Bronchial epithelial cell (primary cell): ENCODE measurements around the gene SBK3. TPM values are rescaled to one million over a fixed set of nuclear protein-coding genes. Genes with fewer than 3 reads are reported as not detected.

ENCODE experiments used
- DNase-seq: peaks from one replicate; pipeline ENCODE4 v3.0.0-alpha.2; 2010; ENCODE audit warnings: low read depth
- FAIRE-seq: peaks from 2 replicates; lab custom pipeline; 2011; peaks lifted over from hg19 to GRCh38; lab: Jason Lieb, UNC
- H3K27me3 ChIP-seq: 2 replicates; pipeline ENCODE4 v1.5.1; 2011; ENCODE audit warnings: low read length; ENCODE audit not compliant: control insufficient read depth, insufficient read depth
- H3K36me3 ChIP-seq: 2 replicates; pipeline ENCODE4 v1.5.1; 2011; ENCODE audit warnings: low read length; ENCODE audit not compliant: control insufficient read depth, insufficient read depth
- H3K4me3 ChIP-seq: 2 replicates; pipeline ENCODE4 v1.5.1; 2011; ENCODE audit warnings: mild to moderate bottlenecking, low read depth, low read length, control low read depth
- total RNA-seq: library from RNA; depleted of rRNA; stranded (reverse); fragments of >200 nt; gene quantifications from 2 replicates; pipeline ENCODE4 v1.2.1, GENCODE V29; 2014
- TF ChIP-seq, protein P1 (sequence below): IDR thresholded peaks from 2 replicates; pipeline ENCODE4 v1.5.1; 2011; ENCODE audit warnings: mild to moderate bottlenecking, moderate library complexity, low read length, control low read depth, inconsistent platforms; ENCODE audit not compliant: insufficient read depth, severe bottlenecking

SBK3 gene
- total RNA-seq, 1 donor from 2014 or later, result not detected

DNA sequence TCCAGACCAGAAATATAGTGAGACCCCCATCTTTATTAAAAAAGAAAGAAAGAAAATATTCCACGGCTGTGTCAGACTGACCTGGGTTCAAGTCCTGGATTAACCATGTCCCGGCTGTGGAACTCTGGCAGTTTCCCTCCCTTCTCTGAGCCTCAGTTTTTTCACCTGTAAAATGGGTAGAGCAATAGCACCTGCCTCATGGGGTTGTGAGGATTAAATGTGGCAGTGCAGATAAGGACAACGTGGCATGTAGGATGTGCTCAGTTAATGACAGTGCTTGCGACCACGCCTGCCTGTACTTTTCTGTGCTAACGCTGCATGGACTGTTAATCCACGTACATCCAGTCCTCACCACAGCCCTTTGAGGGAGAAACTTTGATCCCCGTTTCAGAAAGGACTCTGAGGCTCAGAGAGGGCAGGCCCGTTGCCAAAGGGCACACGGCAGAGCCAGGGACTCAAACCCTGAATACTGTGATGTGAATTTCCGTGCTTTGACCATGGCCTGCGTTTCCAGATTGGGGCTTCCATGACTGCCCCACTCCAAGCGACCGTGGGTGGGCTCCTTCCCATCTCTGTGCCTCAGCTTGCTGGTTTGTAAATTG lies 24.6 kb downstream of the SBK3 start:
- Histone ChIP-seq H3K36me3 (no peaks in the 10 kb centered on the region), H3K27me3 (no peaks in the 10 kb centered on the region), H3K4me3 (no peak overlapping the region)
- no peak for DNase-seq
- TF ChIP-seq, protein P1, sequence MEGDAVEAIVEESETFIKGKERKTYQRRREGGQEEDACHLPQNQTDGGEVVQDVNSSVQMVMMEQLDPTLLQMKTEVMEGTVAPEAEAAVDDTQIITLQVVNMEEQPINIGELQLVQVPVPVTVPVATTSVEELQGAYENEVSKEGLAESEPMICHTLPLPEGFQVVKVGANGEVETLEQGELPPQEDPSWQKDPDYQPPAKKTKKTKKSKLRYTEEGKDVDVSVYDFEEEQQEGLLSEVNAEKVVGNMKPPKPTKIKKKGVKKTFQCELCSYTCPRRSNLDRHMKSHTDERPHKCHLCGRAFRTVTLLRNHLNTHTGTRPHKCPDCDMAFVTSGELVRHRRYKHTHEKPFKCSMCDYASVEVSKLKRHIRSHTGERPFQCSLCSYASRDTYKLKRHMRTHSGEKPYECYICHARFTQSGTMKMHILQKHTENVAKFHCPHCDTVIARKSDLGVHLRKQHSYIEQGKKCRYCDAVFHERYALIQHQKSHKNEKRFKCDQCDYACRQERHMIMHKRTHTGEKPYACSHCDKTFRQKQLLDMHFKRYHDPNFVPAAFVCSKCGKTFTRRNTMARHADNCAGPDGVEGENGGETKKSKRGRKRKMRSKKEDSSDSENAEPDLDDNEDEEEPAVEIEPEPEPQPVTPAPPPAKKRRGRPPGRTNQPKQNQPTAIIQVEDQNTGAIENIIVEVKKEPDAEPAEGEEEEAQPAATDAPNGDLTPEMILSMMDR, result no peak
- no peak for FAIRE-seq

DNA sequence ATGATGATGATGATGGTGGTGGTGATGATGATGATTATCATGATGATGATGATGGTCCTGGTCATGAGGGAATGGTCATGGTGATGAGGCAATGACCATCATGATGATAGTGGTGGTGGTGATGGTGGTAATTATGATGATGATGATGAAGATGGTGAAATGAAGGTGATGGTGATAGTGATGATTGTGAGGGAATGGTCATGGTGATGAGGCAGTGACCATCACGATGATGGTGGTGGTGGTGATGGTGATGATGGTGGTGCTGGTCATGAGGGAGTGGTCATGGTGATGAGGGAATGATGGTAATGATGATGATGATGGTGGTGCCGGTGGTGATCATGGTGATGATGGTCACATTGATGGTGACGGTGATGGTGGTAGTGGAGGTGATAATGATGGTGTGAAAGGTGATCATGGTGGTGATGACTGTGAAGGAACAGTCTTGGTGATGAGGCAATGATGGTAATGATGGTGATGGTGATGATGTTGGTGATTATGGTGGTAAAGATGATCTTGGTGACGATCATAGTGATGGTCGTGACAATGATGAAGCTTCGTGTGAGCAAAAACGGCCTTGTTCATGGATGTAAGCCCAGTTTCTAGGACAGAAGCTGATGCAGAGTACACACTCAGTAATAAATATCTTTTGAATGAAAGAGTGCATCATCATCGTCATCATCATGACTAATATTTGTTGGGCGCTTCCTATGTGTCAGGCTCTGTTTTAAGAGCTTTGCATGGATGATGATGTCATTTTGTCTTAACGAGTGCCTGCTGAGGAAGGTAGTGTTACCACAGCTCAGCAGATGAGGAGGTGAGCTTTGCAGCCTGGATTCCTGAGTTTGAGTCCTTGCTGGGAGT lies 25.7 kb downstream of the SBK3 start:
- FAIRE-seq (no peak), DNase-seq (peak; percentile 95)
- Histone ChIP-seq H3K36me3 (no peaks in the 10 kb centered on the region), H3K4me3 (no peak overlapping the region), H3K27me3 (no peaks in the 10 kb centered on the region)
- TF ChIP-seq, protein P1, result no peak

DNA sequence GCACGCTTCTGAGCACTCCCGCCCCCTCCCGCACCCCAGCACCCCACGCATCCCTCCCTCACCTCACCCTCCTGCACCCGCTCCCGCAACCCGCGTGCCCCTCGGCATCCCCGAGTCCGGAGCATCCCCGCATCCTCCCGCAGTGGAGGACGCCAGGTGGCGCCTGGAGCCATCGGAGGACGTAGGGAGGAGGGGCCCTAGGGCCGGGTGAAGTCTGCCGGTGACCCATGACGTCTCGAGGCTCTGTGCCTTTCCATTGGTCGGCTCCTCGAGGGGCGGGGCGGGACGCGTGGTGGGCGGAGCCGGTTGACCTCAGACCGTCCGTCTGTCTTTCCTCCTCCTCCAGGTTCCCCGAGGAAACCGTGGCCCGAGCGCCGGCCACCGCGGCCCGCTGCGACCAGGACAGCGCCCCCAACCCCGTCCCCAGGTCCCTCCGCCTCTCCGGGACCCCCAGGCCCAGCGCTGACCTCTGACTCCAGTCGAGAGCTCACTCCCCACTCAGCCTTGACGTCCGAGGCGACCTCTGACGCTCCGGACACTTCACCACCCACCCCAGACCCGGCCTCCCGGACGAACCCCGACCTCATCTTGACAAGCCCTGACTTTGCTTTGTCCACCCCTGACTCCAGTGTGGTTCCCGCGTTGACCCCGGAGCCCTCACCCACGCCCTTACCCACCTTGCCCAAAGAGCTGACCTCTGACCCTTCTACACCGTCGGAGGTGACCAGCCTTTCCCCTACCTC lies 28.3 kb downstream of the SBK3 start:
- Histone ChIP-seq H3K36me3 (no peaks in the 10 kb centered on the region), H3K4me3 (peak overlapping the region; percentile 45), H3K27me3 (no peaks in the 10 kb centered on the region)
- TF ChIP-seq, protein P1, result peak; percentile 94
- DNase-seq (peak; percentile 67), FAIRE-seq (no peak)

DNA sequence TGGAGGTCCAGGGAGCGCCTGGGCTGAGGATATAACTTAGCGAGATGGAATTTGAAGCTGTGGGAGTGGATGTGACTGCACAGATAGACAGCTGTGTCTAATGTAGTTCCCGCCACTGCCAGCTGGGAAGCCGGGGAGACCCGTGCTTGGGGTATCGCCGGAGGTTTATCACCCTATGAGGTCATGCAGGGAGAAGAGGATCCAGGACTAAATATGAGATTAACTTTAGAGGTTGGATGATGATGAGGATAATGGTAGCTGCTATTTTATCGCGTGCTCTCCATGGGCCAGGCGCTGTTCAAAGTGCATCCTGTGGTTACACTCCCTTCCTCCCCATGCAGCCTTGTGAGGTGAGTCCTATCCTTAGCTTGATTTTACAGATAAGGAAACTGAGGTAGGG lies 37.2 kb downstream of the SBK3 start:
- TF ChIP-seq, protein P1, result no peak
- FAIRE-seq, result no peak
- H3K36me3 ChIP-seq, result no peaks in the 10 kb centered on the region
- no peak for DNase-seq
- H3K4me3 ChIP-seq, result no peak overlapping the region
- no peaks in the 10 kb centered on the region for H3K27me3 ChIP-seq

DNA sequence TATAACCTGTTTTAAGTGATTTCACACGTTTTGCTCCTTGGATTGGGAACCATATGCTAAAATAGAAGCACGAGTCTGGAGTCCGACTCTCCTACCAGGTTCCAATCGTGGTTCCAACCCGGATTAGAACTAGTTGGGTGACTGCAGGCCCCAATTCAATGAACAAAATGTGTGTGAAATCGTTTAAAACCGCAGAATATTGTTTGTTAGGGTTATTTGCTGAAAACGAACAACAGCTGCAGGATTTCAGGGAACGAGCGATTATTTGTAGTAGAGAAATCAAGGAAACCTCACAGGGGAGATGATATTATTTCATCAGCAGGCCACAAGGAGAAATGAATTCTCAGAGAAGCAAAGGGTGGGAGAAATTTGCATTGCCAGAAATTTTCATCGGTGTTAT lies 40.4 kb downstream of the SBK3 start:
- H3K27me3 ChIP-seq, result no peaks in the 10 kb centered on the region
- H3K36me3 ChIP-seq, result no peaks in the 10 kb centered on the region
- FAIRE-seq (no peak), DNase-seq (no peak)
- H3K4me3 ChIP-seq, result no peak overlapping the region
- TF ChIP-seq, protein P1, result no peak
